ENCODE data around the gene NCCRP1.

GRCh38 chr19:39197808-39198207 is 1.0 kb downstream of the NCCRP1 start:
- no peak for TF ChIP-seq GATA2 (IDR thresholded peaks at IDR 0.05; ENCODE audit: low read depth, low read length)
- TF ChIP-seq GATA3 (IDR thresholded peaks at IDR 0.05; ENCODE audit: low read depth, low read length): no peak

Data from SH-SY5Y (cell line).